Lung (tissue), 12 donors: Measurements from ENCODE around the gene P2RY6. TPM values are rescaled to one million over a fixed set of nuclear protein-coding genes. Genes with fewer than 3 reads are reported as not detected.

Source experiments
- ATAC-seq: fragments of 200-7000 bp; cut with Tn5 transposase; one replicate; pipeline ENCODE4 v1.9.1; 2020; ENCODE audit warnings: moderate number of reproducible peaks; ENCODE audit not compliant: insufficient read depth, low FRiP score
- DNase-seq, 3 donors: peaks; one replicate each; pipeline ENCODE4 v3.0.0-alpha.2; 2013 to 2017
- H3K27ac ChIP-seq, 2 donors: one replicate each; pipeline ENCODE4 v1.5.1; 2013; ENCODE audit warnings: mild to moderate bottlenecking in 2 of 2, moderate library complexity in 2 of 2, control low read depth in 1 of 2, inconsistent platforms in 1 of 2, low read depth in 1 of 2, low read length in 1 of 2
- H3K27me3 ChIP-seq, 3 donors: one replicate each; pipeline ENCODE4 v1.5.1; 2013; ENCODE audit warnings: low read length in 2 of 3; ENCODE audit not compliant: control insufficient read depth in 3 of 3, insufficient read depth in 3 of 3
- H3K36me3 ChIP-seq, 4 donors: one replicate each; pipeline ENCODE4 v1.5.1; 2013; ENCODE audit warnings: low read length in 4 of 4, mild to moderate bottlenecking in 1 of 4, moderate library complexity in 1 of 4; ENCODE audit not compliant: control insufficient read depth in 4 of 4, insufficient read depth in 4 of 4
- H3K4me1 ChIP-seq, 5 donors: one replicate each; pipeline ENCODE4 v1.5.1; 2013; ENCODE audit warnings: low read length in 5 of 5, mild to moderate bottlenecking in 2 of 5, moderate library complexity in 1 of 5; ENCODE audit not compliant: control insufficient read depth in 5 of 5, insufficient read depth in 5 of 5
- H3K4me3 ChIP-seq: one replicate; pipeline ENCODE4 v1.5.1; 2013; ENCODE audit warnings: mild to moderate bottlenecking, control low read depth, moderate library complexity
- H3K9ac ChIP-seq, 2 donors: one replicate each; pipeline ENCODE4 v1.5.1; 2013; ENCODE audit warnings: low read length in 2 of 2, control low read depth in 1 of 2; ENCODE audit not compliant: insufficient read depth in 1 of 2
- H3K9me3 ChIP-seq, 4 donors: one replicate each; pipeline ENCODE4 v1.5.1; 2013; ENCODE audit warnings: low read length in 3 of 4, mild to moderate bottlenecking in 1 of 4, moderate library complexity in 1 of 4; ENCODE audit not compliant: control insufficient read depth in 4 of 4, insufficient read depth in 3 of 4
- CTCF ChIP-seq: IDR thresholded peaks from 2 replicates; pipeline ENCODE4 v1.5.1; 2012; ENCODE audit warnings: mild to moderate bottlenecking; ENCODE audit errors: control extremely low read depth, extremely low read depth
- WGBS, 2 donors: extraction: QIAGEN DNeasy Blood & Tissue Kit; methylation state at CpG; one replicate each; pipeline ENCODE4 v1.1.7; 2013; 5-methylcytosine and 5-hydroxymethylcytosine counted together
- polyA plus RNA-seq, 2 donors: library from polyadenylated mRNA; stranded (reverse); fragments of 200-250 nt; gene quantifications; one replicate each; pipeline ENCODE4 v1.2.1, GENCODE V29; 2013
- total RNA-seq, 2 donors: library from RNA; depleted of rRNA in 1 of 2; stranded (reverse); fragments of >200 nt in 1 of 2; gene quantifications; one replicate each; pipeline ENCODE4 v1.2.1, GENCODE V29; 2014 to 2021
- donor health status: control.
- donor health status: control.
- donor health status: Bipolar disorder and iron deficiency.
- donor health status: healthy.
- donor health status: DM: yes; HTN: yes; CAD: no.

P2RY6 gene
- total and polyA plus RNA-seq, 4 donors: 3.0 to 13.0 (median 3.6) TPM

GRCh38 chr11:73249853-73250783, 22.0 kb upstream of the P2RY6 start:
- Histone ChIP-seq H3K4me3 (no peak overlapping the region), H3K36me3 (no peaks in the 10 kb centered on the region), H3K4me1 (peaks cover 0 to 12% (median 4%) of the 10 kb centered on the region in 5 donors), H3K9ac (no peak overlapping the region), H3K27ac (no peak overlapping the region), H3K27me3 (no peaks in the 10 kb centered on the region), H3K9me3 (no peaks in the 10 kb centered on the region)
- no peak for ATAC-seq
- WGBS, 2 donors: 91 to 95% methylated on average over 11 of the region's 11 CpGs
- no peak for DNase-seq
- no peak for TF ChIP-seq CTCF

- Histone ChIP-seq H3K4me3 (no peak overlapping the region), H3K27me3 (no peaks in the 10 kb centered on the region), H3K36me3 (no peaks in the 10 kb centered on the region), H3K9ac (no peak overlapping the region), H3K27ac (no peak overlapping the region), H3K4me1 (peaks cover 0 to 4% (median 3%) of the 10 kb centered on the region in 5 donors), H3K9me3 (no peaks in the 10 kb centered on the region)
- DNase-seq (no peak), ATAC-seq (no peak)
- no peak for TF ChIP-seq CTCF
- WGBS, 2 donors: 81 to 91% methylated on average over 4 of the region's 4 CpGs
These were observed 19.5 kb upstream of the P2RY6 start for GRCh38 chr11:73252577-73253191.

- Histone ChIP-seq H3K9ac (no peak overlapping the region), H3K4me1 (peaks cover 0 to 10% (median 5%) of the 10 kb centered on the region in 5 donors), H3K36me3 (no peaks in the 10 kb centered on the region), H3K27ac (peak overlapping the region; percentile 4 to 83), H3K9me3 (no peaks in the 10 kb centered on the region), H3K4me3 (no peak overlapping the region), H3K27me3 (peaks cover 0 to 2% (median 0%) of the 10 kb centered on the region in 3 donors)
- peak; percentile 76 for ATAC-seq
- peak in 1 of 3 donors; percentile 56 for DNase-seq
- TF ChIP-seq CTCF: no peak
- 61 to 76% methylated on average over 6 of the region's 6 CpGs for WGBS, 2 donors
These were observed 14.6 kb upstream of the P2RY6 start for GRCh38 chr11:73257342-73258103.
